GM19372 (cell line): ENCODE data around the gene ULBP2.
"Not testable (repeated sequence)": the region's sequence is repeated elsewhere in the genome, so short reads cannot be mapped to it uniquely, and the experiment has no call there.

ENCODE experiments used
- ATAC-seq: cut with Tn5 transposase; IDR thresholded peaks from one replicate; pipeline ENCODE4 v1.9.1; 2021; ENCODE audit warnings: mild to moderate bottlenecking, low read depth, moderate library complexity; ENCODE audit not compliant: unreplicated experiment

Gene ULBP2

DNA sequence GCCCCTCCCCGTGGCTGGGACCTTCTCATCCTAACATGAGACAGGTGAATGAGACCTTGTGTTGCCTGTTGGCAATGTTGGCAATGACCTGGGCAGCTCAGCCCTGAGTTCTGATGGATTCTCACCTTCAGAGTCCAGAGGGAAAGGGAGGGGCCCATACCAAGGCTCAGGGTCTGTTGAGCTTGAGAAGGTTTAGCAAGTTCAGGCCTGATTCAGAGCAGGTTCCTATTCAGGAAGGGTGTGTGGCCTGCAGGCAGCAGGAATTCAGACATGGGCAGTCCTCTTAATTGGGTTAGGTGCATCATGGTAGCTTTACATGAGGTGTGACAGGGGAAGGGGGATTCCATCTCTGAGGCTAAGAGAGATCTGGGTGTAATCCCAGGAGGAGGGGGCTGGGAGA, 5.7 kb downstream of the ULBP2 start:
- ATAC-seq = not testable (repeated sequence)

DNA sequence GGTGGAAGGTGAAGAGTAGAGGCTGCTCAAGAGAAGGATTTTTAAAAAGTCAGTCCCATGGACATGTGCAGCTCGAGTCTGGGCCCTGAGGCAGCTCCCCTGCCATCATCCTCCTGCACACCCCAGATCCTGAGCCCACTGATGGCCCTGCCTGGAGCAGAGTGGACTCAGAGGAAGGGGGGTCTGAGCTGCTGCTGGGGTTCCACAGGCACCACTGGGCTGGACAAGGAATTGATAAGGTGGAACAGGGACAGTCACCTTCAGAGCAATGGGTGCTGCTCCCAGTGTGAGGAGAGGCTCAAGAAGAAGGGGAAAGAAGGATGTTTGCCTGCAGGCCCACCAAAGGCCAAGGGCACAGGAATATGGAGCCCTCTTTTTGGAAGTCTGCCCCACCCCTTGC, 6.2 kb downstream of the ULBP2 start:
- ATAC-seq = no peak

DNA sequence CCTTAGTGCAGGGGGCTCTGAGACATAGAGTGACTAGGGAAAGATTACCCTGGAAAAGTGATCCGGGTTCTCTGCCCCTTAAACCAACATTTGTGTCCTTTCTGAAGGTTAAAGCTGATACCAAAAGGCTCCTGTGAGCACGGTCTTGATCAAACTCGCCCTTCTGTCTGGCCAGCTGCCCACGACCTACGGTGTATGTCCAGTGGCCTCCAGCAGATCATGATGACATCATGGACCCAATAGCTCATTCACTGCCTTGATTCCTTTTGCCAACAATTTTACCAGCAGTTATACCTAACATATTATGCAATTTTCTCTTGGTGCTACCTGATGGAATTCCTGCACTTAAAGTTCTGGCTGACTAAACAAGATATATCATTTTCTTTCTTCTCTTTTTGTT, 6.8 kb downstream of the ULBP2 start:
- ATAC-seq = no peak

DNA sequence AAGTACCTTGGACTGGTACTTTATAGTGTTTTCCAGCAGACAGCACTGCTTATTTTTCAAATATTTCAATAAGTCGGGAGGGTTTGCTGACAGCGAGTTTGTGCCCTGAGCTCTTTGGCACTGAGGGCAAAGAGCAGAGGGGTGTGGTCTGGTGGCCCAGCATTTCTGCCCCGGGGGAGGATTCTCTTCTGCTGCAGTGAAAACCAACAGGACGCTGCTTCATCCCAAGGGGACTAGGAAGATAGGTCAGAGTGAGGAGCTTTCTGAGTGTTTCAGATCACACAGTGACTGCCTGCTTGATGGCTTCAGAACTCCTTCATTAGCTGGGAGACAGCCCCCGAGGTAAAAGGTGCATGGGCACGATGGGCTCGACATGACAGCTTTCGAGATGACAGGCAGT, 8.6 kb downstream of the ULBP2 start:
- ATAC-seq = no peak

DNA sequence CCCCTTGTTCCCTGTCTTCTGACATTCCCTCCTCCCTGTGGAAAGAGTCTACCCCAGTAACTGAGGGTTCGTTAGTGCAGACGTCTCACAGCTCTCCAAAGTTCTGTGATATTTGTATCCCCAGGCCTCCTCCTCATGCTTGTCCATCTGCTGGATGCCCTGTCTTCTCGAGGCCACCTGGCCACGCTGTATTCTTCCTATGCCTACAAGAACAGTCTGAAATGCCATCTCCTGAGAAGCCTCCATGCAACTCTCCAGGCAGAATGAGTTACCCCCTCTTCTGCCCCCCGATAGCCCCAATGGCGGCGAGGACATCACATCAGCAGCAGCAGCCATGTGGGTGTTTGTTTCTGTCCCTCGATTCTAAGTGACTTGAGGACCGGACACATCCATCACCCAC, 9.3 kb downstream of the ULBP2 start:
- no peak for ATAC-seq

DNA sequence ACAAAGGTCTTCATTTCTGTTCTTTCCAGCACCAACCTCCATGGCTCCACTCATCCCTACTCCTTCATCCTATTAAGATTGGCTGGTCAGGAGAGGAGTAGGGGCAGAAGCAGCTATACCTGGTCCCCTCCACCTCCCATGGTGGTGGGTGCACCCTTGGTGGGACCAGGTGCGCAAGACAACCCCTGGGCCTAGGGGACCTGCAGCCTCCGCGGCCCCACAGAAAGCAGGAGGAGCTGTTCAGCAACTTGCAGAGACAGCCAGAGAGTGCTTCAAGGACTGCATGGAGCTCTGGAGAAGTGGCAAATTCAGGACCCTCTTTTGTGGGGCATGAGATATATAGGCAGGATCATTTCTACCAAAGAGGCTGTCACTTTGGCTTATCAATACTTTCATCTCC, 9.8 kb downstream of the ULBP2 start:
- no peak for ATAC-seq

DNA sequence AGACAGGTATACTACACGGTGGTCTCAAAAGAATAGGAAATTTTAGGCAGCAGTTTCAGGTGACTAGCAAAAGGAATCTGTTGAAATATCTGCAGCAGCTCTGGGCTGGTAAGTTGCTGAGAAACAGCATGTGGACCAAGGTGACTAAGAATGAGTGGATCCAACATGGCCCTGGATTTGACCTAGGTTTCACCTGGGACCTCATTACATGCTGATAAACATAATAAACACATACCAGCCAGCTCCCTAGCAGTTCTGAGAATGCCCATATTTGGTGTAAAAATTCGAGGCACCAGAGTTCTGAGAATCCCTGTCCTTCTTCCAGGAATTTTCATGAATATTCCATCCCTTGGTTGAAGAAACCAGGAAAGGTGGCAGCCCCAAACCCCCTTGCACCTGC, 11.6 kb downstream of the ULBP2 start:
- ATAC-seq = not testable (repeated sequence)

DNA sequence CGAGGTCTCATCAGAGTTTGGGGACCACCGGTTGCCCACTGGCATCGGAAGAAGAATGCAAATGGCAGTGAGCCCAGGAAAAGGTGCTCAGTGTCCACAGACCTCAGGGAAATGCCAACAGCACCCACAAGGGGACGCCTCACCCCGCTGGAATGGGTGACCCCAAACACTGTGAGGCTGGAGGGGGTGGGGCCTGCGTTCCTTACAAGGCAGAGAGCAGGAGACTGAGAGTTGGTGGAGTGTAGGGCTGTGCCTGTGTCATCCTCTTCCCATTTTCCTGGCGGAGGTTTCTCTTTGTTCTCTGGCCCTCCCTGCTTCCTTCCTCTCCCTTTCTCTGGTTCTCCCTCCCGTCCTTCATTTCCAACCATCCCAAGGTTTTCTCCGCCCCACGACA, 12.1 kb downstream of the ULBP2 start:
- not testable (repeated sequence) for ATAC-seq

DNA sequence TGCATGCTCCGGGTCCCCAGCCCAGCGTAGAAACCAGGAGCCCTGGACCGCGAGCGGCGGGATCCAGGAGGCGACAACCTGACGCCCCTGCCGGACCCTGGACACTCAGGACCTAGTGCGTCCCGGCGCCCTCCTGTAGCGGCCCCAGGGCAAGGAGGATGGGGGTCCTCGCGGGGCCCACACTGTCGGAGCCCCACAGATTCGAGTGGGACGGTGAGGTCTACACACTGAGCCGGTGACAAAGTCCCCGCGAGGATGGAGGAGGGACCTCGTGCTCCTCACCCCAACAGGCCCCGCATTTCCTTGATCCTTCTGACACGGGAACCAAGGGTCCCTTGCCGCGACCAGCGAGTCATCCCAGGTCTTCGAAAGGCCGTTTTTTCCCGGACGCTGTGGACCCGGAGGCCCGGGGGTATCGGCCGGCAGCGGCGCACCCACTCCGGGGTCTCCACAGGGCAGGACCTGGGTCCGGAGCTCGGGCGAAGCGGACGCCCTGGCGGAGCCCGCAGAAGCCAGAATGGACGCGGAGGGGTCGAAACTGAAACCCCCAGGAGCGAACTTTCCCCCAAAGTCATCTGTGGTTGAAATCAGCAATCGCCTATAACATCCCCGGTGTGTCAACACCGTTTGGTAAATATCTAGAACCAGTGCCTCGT, 12.6 kb downstream of the ULBP2 start:
- not testable (repeated sequence) for ATAC-seq

DNA sequence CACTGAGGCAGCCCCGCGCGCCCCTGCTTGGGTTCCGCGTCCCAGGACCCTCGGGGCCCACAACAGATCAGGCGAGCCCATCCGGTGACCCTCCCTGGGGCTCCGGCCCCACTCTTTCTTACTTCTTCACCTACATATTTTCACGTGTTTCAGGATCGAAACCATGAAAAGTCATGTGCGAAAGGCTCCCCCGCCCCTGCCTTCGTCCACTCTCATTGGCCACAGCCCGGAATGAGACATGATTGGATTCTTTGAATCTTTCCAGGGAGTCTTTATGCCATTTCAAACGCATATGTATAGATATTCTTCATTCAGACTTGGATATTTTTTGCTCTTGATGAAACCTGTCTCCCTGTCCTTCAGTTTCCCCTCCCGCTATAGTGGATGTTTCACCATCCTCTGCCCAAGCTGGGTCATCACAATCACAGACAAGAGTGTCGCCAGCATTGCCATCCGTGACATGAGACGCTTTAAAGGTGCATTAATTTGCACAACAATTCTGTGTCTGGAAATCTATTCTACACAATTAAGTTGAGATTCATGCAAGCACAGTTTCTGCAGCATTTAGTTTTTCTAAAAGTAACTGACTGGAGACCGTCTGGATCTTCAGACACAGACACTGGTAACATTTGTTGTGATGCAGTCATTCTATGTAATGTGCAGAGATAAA, 13.3 kb downstream of the ULBP2 start:
- ATAC-seq = not testable (repeated sequence)

DNA sequence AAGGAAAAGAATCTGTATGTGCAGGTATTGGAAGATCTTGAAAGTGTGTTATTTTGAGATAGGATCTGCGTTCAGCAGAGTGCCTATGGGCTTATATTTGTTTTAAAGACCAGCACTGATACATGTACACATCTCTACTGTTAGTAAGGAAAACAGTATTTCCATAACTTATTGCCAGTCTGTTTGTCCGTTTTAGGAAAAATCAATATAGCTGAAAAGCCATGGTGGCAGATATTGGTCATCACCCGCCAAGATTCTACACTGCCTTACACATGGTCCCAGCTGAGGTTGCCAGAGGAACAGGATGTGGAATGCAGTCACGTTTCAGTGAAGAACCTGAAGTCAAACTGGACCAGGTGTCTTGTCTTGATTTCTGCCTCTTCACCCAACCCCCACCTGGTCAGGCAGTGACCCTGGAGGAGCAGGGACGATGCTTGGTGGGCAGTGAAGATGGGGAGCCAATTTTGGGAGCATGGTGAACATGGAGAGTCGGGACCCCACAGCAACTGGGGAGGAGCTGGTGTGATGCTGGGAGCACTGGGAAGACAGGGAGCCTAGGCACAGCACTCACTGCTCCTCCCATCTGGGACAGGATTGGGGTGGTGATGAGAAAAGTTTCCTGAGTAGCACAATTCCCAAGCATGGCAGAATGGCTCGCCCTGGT, 14.0 kb downstream of the ULBP2 start:
- ATAC-seq = not testable (repeated sequence)

DNA sequence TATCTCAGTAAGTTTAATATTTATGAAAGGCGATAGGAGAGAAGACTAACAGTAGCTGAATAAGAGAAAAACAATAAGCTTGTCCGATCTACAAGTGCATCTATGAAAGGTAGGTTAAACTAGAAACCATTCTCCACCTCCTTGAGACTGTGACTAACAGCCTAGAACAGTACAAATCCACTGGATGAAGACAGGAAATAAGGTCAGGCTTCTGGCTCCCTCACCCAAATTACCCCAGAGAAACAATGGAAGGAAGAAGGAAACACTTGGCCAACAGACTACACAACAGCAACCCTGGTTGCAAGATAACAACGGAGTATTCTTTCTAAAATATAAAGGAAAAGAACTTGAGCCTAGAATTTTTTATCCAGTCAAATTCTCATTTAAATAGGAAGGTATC, 16.3 kb downstream of the ULBP2 start:
- not testable (repeated sequence) for ATAC-seq

DNA sequence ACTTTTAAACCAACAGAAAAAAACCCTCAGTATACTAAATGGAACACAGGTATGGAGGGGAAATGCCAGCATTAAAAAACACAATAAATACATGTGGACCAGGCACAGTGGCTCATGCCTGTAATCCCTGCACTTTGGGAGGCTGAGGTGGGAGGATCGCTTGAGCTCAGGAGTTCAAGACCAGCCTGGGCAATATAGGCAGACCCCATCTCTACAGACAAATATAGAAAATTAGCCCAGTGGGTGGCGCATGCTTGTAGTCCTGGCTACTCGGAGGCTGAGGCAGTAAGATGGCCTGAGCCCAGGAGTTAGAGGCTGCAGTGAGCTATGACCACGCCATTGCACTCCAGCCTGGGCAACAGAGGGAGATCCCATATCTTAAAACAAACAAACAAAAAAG, 18.0 kb downstream of the ULBP2 start:
- ATAC-seq = not testable (repeated sequence)

DNA sequence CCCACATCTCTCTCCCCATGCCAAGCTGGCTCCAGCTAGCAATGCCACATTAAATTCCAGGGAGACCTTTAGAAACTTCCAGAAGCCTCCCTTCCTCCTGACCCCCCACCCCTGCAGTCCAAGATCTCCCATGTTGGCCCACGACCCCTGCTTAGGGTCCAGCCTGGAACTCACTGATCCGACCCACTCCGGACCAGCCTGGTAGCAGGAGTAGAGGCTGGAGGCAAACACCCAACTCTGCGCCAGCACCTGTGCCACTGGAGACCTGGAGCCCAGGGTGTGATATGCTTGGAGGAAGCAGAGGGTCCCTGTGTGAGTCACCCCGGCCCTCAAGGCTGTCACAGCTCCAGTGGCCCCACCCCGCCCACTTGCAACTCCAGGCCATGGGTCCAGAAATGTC, 18.7 kb downstream of the ULBP2 start:
- ATAC-seq = no peak

DNA sequence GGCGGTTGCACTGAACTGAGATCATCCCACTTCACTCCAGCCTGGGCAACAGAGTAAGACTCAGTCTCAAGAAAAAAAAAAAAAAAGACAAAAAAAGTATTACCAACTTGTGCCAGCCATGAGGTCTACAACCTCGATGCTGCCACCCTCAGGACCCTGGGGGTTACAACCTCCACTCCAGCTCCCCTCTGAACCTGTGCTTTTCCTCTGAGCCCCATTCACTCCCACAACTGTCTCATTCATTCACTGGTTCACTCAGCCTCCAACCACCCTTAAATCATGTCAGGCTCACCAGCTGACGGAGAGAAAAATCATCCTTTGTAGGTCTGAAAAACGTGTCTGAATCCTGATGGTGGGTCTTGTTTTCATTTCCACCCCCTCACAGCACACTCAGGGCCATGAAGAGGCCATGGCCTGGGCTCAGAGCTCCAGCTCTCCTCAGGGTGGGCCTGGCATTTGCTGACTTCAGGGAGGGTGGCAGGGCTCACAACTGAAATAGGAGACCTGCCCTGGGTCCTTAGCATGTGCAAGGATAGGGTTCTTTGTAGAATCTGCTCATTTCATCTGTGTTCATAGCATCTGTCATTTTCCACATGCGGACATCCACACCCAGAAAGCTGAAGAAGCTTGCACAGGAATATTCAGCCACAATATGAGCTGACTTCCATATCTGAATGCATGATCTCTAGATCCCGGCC, 20.1 kb downstream of the ULBP2 start:
- ATAC-seq = no peak

DNA sequence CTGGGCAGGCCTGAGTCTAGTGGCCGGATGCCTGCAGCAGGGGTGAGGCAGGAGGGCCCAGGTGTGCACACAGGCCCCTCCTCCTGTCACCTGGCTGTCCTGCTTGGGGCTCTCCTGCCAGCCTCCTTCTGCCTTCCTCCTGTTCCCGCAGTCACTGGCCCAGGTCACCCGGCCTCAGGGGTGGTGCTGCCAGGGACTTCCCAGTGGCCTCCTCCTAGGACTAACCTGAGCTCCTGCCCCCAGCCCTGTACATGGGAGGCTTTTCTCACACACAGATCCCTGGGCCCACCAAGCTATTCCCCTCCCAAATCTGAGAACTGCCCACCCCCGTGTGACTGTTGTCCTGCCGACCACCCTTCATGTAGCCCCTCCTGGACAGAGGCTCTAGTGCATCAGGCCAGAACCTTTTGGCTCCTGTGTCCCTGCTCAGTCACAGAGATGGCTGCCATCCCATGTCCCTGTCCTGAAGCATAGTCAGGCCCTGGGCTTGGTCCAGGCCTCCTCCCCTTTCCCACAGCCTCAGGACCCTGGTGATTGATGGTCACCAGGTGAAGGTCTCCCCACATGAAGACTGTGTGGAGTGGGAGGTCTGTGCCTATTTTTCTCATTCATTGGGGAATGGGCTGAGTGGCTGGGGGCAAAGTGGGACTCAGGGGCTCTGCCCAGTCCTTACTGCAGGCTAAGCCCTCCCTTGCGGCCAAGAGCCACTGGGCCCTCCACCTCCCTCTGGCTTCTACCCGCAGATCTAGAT, 20.8 kb downstream of the ULBP2 start:
- ATAC-seq = no peak

DNA sequence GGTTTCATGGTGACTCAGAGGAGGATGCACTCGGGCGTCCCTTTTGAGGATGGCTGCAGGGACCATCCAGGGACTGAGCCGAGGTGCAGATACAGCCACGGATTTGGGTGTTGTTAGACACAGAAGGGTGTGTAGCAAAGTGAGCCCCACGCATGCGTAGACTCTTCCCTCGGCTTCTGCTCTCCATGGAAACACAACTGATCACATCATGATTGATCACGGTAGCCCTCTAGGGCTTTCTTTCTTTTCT, 21.3 kb downstream of the ULBP2 start:
- ATAC-seq = no peak

DNA sequence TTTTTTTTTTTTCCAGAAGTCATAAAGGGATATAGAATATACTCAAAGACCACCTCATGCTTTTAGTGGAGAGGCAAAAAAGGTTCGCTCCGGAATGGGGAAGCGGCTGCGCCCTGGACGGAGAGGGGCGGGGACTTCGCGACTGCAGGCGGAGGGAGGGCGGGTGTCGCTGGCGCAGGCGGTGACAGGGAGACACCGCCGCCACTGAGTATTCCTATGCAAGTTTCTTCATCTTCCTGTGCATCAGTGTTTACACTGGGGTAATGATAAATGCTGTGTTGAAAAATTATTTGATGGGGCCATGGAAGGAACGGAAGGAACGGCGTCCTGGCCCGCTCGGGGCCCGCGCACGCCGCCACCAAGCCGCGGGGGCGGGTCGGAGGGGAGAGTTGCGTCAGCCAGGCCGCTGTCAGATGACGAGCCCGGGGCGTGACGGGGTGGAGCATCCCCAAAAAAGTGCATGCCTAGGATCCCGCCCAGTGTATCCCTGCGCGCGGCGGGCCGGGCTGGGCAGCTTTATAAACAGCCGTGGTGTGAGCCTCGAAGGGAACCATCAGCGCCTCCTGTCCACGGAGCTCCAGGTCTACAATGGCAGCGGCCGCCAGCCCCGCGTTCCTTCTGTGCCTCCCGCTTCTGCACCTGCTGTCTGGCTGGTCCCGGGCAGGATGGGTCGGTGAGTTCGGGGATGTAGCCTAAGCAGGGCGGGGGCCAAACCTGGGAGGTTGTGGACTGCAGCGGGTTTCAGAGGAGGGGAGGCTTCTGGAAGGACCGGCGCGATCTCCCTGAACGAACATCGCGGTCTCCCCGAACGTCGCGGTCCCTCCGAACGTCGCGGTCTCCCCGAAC, 21.9 kb downstream of the ULBP2 start, which contains the start of gene ULBP1:
TSS of gene ULBP1 (plus strand) at position 482 of the 846 bp plus-strand sequence. CDS start at position 589, 107 bp downstream.
- ATAC-seq = peak; percentile 63

DNA sequence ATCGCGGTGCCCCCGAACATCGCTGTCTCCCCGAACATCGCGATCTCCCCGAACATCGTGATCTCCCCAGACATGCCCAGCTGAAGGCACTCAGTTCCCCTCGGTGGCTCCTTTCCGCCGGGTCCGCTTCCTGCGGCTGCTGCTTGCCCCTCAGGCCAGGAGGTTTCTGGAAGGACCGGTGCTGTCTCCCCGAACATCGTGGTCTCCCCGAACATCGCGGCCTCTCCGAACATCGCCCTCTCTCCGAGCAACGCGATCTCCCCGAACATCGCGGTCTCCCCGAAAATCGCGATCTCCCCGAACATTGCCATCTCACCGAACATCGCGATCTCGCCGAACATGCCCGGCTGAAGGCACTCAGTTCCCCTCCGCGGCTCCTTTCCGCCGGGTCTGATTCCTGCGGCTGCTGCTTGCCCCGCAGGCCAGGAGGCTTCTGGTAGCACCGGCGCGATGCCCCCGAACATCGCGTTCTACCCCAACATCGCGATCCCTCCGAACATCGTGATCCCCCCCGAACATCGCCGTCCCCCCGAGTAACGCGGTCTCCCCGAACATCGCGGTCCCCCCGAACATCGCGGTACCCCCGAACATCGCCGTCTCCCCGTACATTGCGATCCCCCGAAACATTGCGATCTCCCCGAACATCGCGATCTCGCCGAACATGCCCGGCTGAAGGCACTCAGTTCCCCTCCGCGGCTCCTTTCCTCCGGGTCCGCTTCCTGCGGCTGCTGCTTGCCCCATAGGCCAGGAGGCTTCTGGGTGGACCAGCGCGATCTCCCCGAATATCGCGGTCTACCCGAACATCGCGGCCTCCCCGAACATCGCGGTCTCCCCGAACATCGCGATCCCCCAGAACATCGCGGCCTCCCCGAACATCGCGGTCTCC, 22.7 kb downstream of the ULBP2 start:
- no peak for ATAC-seq
